COLO668 (cell line): ENCODE measurements around the gene CELF2.

Experiments
- DNase-seq: peaks from one replicate; lab custom pipeline; 2025; ENCODE audit not compliant: unreplicated experiment; lab: John Stamatoyannopoulos, UW

Gene CELF2

DNA sequence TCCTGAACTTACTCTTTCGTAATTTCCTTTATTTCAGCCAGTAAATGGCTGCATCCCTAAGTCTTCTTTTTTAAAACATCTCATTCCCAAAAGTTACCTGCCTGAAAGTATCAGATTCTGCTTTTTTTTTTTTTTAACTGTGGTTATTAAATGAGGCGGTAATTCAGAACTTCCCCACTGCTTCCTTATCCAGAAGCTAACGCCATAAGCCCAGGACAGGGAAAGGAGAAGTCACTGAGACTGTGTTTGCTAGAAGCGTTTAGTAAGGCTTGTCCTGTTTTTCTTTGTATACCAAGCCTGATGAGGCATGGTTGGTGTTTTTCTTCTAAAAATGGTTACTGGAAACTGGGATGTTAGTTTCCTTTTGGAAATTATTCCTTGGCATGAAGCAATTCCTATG lies 197.8 kb downstream of the CELF2 start:
- DNase-seq = no peak

- no peak for DNase-seq
These were observed 199.8 kb downstream of the CELF2 start for GRCh38 chr10:11217521-11217920.

DNA sequence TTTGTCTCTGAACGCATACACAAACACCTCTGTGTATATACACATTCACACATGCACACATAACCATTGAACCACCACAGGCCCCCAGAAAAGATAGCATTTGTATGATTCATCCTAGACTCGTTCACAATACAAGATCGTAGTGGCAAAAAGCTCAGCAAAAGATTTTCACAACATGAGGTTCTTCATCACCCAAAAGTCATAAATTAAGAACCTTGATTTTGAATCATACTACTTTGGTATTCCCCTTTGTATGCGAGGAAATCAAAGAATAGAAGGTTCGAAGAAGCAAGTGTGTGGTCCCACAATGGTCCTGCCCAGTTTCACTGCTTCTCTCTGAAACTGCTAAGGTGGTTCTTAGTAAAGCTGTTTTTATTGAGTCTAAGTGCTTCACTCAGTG lies 200.7 kb downstream of the CELF2 start:
- no peak for DNase-seq

DNA sequence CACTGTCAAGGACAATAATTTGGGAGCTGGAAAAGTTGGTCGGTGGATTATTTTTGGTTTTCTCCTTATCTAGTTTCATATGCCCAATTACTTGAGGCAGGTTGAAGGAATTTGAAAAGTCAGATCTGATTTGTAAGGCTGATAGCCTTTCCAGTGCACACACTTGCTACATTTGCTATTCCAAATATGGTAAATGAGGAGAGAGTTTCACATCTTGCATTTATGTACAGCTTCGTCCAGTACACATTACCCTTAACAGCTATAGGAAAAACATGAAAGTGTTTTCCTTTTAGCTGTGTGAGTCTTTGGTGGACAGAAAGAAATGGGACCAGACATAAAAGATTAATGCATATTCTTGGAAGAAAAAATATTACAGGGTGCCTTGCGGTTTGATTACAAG lies 201.8 kb downstream of the CELF2 start:
- no peak for DNase-seq

DNA sequence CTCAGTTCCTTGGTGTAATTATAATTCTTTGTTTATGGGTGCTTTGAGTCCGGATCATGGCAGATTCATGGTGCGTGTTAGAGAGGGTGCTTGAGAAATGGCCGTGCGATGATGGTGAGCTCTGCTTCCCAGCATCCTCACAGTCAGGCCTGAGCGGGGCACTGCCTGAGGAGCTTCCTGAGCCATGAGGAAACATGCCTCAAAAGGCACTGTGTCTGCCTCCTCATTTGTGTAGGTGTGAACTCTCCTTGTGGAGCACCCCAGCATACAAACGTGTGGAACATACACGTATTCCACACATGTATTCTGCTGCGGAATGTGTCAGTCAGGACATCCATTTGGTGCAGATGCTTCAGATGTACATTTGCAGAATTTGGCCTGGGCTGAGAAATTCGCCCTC lies 205.4 kb downstream of the CELF2 start:
- DNase-seq = no peak

- DNase-seq = no peak
These were observed 206.0 kb downstream of the CELF2 start for GRCh38 chr10:11223507-11224140.

DNA sequence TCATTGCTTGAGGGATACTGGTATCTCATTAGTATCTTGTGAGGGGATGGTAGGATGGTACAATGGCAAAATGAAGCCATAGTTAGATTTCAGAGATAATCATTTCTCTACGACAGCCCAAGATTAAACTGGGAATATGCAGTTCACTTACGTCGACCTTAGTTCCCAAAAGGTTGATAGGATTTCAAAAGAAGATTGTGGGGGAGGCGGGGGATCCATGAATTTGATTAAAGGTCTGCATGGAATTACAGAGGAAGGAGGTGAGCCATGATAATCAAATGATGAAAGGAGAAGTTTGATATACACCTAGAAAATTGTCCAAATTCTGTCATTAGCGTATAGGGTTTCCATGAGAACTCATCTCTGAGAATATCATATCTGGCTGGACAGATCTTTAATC lies 206.6 kb downstream of the CELF2 start:
- DNase-seq = no peak

- no peak for DNase-seq
These were observed 207.2 kb downstream of the CELF2 start for GRCh38 chr10:11224792-11225416.

DNA sequence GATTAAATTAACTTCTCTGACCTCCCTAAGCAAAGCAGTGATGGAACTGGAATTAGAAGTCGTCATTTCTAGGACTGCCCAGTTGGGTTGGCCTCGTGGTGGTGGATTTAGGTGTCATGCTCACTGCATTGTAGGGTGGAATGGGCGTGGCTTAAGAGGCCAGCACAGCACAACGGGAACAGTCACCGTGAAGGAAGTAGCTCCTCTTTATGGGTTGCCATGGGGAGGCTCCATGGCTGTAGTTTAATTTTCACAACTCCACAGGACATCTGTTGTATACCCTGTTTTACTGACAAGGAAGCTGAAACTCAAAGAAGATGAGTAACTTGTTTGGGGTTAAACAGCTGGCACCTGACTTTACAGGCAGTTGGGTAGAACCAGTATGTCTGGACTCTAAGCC lies 208.3 kb downstream of the CELF2 start:
- no peak for DNase-seq

- DNase-seq = no peak
These were observed 209.4 kb downstream of the CELF2 start for GRCh38 chr10:11227103-11227502.

GRCh38 chr10:11229893-11230292 lies 212.2 kb downstream of the CELF2 start:
- DNase-seq = no peak

GRCh38 chr10:11230498-11231167 lies 213.0 kb downstream of the CELF2 start:
- DNase-seq = no peak

- DNase-seq = no peak
These were observed 213.6 kb downstream of the CELF2 start for GRCh38 chr10:11231285-11231684.

- no peak for DNase-seq
These were observed 214.7 kb downstream of the CELF2 start for GRCh38 chr10:11232222-11232961.

- no peak for DNase-seq
These were observed 217.3 kb downstream of the CELF2 start for GRCh38 chr10:11234857-11235531.

- DNase-seq = no peak
These were observed 218.1 kb downstream of the CELF2 start for GRCh38 chr10:11235771-11236170.

DNA sequence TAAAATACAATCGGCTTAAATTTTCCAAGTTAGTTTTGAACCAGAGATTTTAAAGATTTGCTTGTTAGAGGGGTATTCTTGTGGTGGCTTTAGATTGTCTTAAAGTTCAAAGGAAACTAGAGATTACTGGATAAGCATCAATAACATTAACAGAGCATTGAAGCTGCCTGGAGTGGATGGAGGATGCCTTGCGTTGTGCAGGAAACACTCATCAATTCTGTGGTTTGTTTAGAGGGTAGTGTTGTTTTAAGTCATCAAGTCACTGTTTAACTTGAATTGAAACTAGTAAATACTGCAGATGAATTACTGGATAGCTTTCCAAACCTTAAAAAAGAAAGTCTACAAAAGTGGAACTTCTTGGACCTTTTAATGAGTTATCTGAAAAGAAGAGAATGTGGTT lies 218.6 kb downstream of the CELF2 start:
- no peak for DNase-seq

GRCh38 chr10:11237571-11237970 lies 219.9 kb downstream of the CELF2 start:
- DNase-seq = no peak

DNA sequence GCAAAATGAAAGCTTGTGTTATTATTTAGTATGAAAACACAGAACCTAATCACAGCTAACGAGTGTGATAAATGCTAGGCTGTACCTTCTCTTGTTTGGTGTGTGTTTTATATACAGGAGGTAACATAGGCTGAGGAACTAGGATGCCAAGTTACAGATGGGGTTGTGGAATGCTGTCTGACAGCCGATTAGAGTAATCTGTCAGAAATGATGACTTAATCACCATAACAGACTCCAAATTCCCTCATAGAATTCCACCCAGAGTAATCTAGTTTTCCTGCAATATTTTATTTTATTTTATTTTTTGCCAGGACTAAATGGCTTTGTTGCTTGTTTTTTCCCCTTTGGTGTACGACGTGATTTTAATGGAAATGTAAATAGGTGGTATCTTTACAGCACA lies 221.2 kb downstream of the CELF2 start:
- DNase-seq = no peak

GRCh38 chr10:11240641-11241040 lies 223.0 kb downstream of the CELF2 start:
- DNase-seq = no peak
